Measurements from ENCODE around the gene IL34. TPM values are rescaled to one million over a fixed set of nuclear protein-coding genes. Genes with fewer than 3 reads are reported as not detected.
A peak's percentile ranks its signal among the peaks of the same experiment; 100 is the strongest.

IL34 gene
- total and polyA plus RNA-seq, 2 of the 13 experiments (the other 11 are each of a cell fraction or from before 2014, with no cell fraction given): 1.2 to 1.3 TPM

- TF ChIP-seq ZFP90 (CRISPR knock-in tag; IDR thresholded peaks at IDR 0.05; ENCODE audit: borderline replicate concordance) (no peak), PCBP1 (IDR thresholded peaks at IDR 0.05; ENCODE audit: borderline replicate concordance, low read depth, low read length) (0 out of 2 replicates have a peak, but pooled peaks have one; percentile 11), KDM4B (CRISPR knock-in tag; IDR thresholded peaks at IDR 0.05) (0 out of 2 replicates have a peak, but pooled peaks have one; percentile 46), ZNF318 (CRISPR knock-in tag; IDR thresholded peaks at IDR 0.05) (peak; percentile 93), SMAD9 (CRISPR knock-in tag; IDR thresholded peaks at IDR 0.05) (no peak), PHB2 (IDR thresholded peaks at IDR 0.05; ENCODE audit: partially characterized antibody) (no peak), TMF1 (CRISPR knock-in tag; IDR thresholded peaks at IDR 0.05; ENCODE audit: low read depth) (no peak), ZNF253 (CRISPR knock-in tag; IDR thresholded peaks at IDR 0.05; ENCODE audit: borderline replicate concordance) (no peak), ATRX (CRISPR knock-in tag; IDR thresholded peaks at IDR 0.05; ENCODE audit: borderline replicate concordance) (no peak), ZNF296 (CRISPR knock-in tag; conservative IDR thresholded peaks at IDR 0.05) (no peak), ZSCAN25 (CRISPR knock-in tag; IDR thresholded peaks at IDR 0.05) (no peak), ZNF142 (CRISPR knock-in tag; IDR thresholded peaks at IDR 0.05) (0 out of 2 replicates have a peak, but pooled peaks have one; percentile 17), DR1 (CRISPR knock-in tag; IDR thresholded peaks at IDR 0.05) (no peak)
These were observed 15.7 kb downstream of the IL34 start (continued) for GRCh38 chr16:70661918-70662641.
